HG03139 (cell line): ENCODE measurements around the gene NTSR2.

Source experiments
- ATAC-seq: cut with Tn5 transposase; IDR thresholded peaks from one replicate; pipeline ENCODE4 v1.9.1; 2021; ENCODE audit not compliant: unreplicated experiment

NTSR2 gene

DNA sequence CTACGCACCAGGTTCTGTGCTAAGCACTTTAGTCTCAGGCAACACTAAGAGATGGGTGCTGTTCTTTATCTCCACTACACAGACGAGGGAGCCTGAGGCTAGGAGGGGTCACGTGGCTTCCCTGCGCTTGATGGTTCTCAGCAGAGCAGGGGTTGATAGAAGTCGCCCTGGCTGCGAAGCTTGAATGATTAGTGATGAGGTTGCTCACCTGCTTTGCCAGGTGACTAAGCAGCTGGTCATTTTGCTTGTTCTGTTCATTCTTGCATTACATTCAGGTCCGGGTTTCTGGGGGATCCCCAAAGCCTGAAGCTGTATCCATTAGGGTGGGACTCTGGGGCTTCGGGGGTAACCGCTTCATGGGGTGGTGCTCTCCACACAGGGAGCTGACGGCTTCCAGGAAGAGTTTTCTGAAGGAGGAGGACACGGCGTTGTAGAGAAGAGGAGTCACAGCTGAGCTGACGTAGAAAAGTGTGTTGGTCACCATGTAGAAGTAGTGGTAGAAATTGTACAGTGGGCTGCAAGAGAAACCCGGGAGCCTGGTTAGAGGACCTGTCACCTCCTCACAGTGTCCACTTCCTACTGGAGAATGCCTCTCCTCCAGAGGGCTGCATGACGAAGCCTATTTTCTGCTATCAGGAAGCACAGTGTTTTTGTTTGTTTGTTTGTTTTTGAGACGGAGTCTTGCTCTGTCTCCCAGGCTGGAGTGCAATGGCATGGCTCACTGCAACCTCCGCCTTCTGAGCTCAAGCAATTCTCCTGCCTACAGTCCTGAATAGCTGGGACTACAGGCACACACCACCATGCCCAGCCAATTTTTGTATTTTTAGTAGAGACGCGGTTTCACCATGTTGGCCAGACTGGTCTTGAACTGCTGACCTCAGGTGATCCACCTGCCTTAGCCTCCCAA lies 11.5 kb downstream of the NTSR2 start:
- ATAC-seq, result no peak

DNA sequence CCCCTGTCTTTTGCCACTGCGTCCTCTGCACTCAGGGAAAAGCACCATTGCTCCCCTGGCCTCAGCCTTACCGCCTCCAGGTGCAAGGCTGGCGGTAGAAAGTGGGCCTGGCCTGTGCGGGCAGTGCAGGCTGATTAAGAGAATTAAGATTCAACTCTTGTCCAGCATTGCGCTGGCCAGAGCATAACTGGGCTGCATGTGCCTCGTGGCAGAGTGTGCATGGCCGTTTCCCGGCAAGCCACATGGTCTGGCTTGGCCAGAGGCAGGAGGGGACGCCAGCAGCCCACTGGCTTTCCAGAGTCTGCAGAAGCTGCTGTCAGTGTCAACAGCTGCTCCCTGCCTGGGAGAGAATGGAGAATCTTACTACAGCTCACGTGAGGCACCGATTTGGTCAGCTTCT lies 12.3 kb downstream of the NTSR2 start:
- no peak for ATAC-seq

DNA sequence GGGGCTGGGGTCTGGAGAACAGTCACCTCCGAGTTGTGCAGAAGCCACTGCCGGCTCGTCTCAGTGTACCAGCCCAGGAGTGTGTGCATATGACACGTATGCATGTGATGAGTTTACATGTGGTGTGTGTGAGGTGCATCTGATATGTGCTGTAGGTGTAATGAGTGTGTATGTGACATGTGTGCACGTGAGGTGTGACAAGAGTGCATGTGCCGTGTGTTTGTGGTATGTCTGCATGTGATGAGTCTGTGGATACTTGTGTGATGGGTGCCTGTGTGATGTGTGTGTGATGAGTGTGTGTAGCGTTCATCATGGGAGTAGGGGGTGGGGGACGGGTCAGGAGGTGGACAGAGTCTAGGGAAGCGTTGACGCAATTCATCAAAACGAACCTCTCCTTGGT lies 12.8 kb downstream of the NTSR2 start:
- no peak for ATAC-seq

DNA sequence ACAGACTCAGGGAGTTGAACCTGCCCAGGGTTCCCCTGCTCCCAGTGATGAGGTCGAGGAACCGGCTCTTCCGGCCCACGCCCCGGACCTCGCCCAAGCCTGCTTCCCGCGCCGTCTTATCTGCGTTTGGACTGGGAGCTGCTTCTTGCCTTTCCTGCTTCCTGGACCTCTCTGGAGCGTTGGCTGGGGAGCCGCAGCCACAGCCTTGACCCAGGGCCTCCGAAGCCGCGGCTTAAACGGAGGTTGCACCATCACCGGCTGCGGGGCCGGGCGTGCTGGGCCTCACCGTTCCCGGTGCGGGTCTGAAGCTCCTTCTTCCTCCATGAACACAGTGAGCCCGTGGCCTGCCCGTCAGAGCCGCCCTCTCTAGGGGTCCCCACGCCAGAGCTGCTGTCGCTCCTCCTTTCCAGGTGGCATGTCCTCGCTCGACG lies 13.3 kb downstream of the NTSR2 start:
- no peak for ATAC-seq

DNA sequence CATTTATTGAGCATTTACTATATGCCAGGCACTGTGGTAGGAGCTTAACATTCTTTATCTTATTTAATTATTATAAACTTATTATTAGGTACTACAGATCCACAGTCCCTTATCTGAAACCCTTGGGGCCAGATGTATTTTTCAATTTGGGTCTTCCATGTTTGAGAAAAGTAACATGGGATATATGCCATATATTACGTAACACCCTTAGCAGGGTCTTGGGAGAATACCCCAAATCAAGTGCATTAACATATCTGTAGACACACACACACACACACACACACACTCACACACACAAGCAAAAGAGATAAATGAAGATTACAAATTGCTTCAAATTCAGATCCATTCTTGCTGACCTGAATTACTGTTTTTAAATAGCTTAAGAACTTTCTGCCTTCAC lies 13.7 kb downstream of the NTSR2 start:
- ATAC-seq, result no peak

DNA sequence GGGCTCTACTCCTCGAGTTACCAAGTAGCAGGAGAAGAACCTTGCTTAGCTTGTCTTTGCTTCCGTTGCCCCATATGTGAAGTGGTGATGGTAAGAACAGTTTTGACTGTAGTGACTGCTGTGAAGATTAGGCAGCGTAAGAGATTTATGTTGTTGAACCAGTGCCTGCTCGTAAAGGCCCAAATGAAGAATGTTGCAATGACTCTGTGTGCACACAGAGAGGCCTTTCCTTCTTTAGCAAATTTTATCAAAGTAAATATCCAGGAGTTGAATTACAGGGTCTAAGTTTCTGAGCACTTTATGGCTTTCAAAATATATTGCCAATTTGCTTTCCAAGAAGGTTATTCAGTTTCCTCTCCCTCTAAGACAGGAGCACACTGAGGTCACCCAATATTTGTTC lies 14.5 kb downstream of the NTSR2 start:
- ATAC-seq, result no peak

DNA sequence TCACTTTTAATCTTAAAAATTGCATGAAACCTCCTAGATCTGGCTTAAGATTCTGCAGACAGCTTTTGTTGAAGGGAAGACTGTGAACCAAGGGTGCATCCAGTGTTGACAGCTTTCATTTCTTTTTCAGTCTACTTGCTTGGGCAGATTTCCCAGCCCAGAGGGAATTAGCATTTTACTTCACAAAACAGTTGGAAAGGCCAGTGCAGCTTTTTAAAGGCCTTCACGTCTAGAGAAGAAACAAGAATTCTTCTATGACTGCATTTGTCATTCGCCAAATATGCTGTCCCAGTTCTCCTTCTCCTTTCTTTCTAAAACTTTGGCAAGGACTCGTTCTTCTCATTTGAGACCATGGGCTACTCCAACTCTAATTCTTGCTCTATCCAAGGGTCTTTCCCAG lies 17.4 kb downstream of the NTSR2 start:
- ATAC-seq, result no peak

DNA sequence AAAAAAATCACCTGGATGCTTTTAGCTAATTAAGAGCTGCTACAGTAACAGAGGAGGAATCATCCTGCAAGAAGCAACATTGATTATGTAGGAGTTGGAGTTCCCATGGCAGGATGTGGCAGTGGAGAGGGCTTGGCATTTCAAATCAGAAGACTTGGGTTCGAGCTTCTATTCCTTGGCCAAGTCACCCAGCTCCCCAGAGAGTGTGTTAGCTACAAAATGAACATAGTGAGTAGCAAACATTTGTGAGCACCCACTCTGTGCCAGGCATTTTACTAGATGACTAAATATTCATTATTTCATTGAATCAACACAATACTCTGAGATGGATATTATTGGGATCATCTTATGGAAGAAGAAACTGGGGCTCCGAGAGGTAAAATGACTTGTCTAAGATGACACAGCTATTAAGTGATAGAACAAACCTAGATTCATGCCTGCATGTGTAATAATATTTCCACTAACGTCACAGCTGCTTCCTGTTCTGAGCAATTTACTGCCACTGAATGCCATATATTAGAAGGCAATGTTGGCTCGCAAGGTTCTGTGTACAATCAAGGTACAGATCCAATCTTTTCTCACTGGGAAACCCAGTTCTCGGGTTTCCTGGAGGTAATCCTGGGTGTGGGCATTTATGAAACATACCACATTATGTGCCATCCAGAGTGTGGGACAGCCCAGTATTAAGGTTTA lies 18.0 kb downstream of the NTSR2 start:
- no peak for ATAC-seq

DNA sequence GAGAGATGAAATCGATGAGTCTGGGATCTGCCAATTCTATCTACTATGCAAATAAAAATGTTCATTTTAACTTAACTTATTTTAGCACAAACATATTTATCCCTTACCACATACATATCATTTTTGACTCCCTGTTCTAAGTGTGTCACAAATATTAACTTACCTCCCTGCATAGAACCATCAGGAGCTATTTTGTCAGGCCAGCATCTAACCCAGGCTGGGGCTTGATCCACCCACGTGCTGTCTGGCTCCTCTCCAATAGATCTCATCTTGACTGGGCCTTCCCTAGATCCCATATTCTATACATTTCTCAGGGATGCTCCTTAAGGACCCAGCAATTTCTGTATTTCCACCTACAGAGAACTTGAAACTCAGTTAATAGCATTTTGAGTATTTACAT lies 20.9 kb downstream of the NTSR2 start:
- no peak for ATAC-seq

DNA sequence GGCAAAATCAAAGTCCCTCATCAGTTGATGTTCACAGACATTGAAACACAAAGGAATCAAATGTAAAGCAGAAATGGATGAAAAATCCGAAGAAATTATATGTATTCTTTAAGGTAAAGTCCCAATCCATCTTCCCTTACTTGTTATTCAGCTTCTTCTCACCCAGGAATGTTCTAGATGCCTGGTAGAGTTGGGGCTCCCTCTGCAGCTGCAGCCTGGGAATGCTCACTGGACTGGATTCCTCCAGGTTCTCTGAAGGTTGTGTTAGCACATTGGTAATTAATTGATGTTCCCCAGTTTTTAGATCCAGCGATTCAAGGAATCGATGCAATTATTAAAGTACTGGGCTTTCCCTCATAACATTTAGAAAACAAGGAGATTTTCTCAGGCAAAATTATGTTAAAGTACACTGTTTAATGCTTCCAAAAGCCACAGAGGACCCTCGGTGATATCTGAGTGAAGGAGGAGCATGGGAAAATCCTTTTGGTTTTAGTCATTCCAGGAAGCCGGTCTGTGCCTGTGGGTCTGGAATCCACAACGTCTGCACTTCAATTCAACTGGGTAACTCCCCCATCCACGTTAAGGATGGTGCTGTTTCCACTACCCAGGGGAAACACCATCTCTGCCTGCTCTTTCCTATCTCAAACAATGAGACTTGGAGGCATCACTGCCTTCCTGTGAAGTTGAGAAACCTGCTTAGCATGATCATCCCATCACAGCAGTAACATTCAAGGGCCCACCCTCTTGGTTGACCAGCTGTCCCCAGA lies 22.0 kb downstream of the NTSR2 start:
- no peak for ATAC-seq

DNA sequence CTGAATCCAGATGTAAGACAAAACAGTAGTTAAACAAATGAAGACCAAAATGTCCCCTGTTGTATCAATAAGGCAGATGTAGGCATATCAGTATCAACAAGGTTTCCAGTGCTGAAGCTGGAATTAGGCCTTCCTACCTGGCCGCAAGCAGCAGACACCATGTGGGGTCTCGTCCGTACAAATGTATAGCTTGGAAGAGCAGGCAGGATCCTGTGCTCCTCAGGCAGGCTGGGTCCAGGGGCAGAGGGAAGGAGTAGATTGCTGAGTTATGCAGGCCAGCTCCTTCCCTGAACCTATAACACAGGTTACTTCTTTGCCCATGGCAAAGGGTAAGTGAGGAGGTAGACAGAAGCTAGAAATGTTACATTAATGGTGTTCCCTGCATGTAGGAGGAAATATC lies 23.5 kb downstream of the NTSR2 start:
- ATAC-seq, result no peak

DNA sequence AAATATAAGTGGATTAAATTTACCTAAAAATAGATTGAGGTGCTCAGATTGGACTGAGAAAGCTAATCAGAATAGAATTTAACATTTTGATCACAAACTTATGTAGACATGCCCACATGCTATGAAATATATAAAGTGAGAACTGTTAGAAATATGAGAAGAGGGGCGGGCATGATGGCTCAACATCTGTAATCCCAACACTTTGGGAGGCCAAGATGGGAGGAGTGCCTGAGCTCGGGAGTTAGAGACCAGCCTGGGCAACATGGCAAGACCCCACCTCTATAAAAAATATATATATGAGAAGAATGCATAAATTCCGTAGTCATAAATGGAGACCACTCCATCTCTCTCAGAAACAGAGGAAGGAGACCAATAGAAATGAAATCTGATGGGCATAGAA lies 25.7 kb downstream of the NTSR2 start:
- no peak for ATAC-seq

DNA sequence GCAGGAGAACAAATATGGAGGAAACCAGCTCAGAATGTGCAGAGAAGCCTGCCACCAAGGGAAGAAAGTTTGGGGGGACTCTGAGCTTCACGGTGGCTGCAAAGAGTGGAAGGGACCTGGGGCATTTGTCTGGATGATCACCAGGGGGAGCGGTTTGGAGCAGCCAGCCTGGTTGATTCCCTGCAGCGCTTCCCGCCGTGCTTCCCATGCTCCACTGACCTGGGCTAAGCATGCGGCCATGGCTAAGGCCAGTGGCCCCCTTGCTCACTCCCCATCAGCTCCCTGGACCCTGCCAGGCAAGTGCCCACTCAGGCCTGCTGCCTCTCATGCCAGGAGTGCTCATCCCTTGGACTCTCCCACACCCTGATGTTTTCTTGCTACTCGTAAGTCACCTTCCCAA lies 27.0 kb downstream of the NTSR2 start:
- ATAC-seq, result no peak

DNA sequence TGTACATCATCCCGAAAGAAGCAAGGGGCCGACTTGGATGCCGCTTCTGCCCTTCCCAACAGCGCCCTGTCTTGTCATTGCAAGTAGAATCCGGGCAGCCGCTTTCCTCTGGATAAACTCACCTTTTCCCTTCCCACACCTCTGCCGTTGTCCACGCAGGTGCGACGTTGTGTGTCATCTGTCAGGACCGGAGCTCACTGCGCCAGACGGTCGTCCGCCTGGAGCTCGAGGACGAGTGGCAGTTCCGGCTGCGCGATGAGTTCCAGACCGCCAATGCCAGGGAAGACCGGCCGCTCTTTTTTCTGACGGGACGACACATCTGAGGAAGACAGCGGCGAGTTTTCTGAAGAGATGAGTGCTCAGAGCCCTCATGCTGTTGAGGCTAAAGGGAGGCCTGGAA lies 29.9 kb downstream of the NTSR2 start:
- ATAC-seq, result no peak

DNA sequence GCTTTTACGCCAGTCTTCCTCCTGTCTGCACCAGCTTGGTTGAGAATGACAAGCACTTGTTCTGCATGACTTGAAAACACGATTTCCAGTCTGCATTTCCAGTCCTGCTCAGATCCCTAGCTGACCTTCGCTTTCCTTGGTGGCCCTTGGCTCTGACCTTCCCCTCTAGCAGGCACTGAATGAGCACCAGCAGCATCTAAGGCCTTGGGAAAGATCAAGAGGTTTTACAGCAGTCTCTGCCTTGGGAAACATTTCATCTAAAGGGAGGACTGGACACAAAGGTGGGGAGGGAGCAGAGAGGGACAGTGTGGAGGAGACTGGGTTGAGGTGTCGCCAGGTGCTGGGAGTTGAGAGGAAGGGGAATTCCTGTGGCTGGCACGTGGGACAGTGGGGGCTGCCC lies 30.5 kb downstream of the NTSR2 start:
- ATAC-seq, result no peak

DNA sequence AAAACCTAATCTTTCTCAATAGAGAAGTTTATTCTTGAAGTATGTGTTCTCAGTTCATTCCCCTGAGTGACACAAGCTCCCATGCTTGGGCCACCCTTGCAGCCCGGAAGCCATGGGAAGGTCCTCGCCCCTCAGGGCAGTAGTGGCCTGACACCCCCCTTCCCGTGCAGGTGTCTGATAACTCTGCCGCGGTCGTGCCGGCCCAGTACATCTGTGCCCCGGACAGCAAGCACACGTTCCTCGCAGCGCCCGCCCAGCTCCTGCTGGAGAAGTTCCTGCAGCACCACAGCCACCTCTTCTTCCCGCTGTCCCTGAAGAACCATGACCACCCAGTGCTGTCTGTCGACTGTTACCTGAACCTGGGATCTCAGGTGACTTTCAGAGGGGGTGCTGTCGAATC lies 32.4 kb downstream of the NTSR2 start:
- ATAC-seq, result no peak

DNA sequence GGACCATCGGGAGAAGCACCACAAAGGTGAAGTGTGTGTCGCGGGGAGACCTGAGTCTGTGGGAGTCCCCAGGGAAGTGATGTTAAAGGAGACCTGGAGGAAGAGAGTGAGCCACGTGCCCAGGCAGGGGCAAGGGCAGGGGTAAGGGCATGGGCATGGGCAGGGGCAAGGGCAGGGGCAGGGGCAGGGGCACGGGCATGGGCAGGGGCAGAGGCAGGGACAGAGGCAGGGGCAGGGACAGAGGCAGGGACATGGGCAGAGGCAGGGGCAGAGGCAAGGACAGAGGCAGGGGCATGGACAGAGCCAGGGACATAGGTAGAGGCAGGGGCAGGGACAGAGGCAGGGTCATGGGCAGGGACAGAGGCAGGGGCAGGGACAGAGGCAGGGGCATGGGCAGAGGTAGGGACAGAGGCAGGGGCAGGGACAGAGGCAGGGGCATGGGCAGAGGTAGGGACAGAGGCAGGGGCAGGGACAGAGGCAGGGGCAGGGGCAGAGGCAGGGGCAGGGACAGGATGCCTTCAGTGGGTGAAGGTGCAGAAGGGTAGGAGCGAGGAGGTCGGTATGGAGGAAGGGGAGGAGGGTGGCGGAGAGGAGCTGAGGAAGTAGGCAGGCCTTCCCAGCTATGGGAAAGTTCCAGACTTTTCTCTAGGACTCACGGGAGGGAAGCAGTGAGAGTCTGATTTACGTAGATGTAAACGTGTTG lies 33.3 kb downstream of the NTSR2 start:
- no peak for ATAC-seq

DNA sequence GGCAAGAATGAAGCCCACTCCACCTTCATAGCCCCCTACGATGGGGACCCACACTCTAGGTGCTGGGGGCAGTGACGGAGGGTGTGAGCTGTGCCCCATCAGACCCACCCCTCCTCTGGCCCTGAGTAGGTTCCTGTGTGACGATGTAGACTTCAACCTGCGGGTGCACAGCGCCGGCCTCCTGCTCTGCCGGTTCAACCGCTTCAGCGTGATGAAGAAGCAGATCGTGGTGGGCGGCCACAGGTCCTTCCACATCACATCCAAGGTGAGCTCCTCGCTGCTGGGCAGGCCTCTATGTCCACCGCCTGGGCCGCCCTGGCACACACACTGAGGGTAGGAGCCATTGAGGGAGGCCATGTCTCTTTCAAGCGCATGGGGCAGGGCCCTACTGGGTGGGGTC lies 34.9 kb downstream of the NTSR2 start:
- no peak for ATAC-seq

DNA sequence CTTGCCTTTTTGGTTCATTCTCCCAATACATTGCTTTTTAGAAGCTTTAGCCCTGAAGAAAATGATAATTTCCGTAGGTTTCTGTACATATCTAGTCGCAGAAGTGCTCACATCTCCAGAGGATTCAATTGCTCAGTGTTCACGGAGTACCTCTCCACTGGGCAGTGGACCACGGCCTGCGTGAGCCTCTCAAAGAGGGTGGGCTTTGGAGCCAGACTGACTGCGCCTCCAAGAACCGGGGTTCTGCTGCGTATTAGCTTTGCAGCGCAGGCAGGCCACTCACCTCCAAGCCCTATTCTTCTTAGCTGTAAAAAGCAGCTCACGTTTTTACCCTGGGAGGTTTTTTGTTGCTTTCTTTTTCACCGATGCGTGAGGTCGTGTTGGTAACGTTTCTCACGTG lies 35.4 kb downstream of the NTSR2 start:
- no peak for ATAC-seq

DNA sequence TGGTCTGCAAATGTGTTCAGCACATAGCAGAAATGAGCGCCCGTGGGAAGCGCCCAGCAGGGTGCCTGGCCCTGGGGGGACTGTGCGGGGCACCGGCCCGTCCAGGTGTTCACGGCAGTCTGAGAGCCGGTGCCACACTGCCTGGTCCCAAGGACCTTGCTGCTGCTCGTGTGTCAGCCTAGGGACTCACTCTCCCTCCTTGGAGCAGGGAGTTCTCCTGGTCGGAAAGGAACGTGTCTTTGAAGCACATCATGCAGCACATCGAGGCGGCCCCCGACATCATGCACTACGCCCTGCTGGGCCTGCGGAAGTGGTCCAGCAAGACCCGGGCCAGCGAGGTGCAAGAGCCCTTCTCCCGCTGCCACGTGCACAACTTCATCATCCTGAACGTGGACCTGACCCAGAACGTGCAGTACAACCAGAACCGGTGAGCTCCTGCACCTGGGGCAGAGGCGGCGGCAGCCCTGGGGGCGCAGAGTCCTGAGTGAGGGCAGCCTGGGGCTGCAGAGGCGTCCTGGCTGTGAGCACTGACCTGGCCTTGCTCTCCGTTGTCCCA lies 36.0 kb downstream of the NTSR2 start:
- no peak for ATAC-seq

DNA sequence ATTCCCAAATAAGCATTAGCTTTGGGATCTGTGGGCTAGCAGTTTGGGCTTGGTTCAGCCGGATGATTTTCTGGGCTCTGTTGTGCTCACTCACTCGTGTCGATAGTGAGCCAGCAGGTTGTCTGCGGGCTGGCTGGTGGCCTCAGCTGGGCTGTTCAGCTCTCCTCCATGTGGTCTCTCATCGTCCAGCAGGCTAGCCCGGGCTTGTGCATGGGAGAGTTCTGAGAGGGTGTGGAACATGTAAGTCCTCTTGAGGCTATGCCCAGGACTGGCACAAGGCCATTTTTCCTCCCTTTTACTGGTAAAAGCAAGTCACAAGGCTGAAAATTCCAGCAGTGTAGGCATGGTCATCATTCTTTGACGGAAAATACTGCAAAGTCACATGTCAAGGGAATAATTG lies 38.5 kb downstream of the NTSR2 start:
- no peak for ATAC-seq
